Measurements from ENCODE around the gene MT1A.
"Not testable (repeated sequence)": the region's sequence is repeated elsewhere in the genome, so short reads cannot be mapped to it uniquely, and the experiment has no call there.

The MT1A gene

GRCh38 chr16:56657555-56658326 lies 19.3 kb downstream of the MT1A start, which contains the start of gene MT1F:
TSS of gene MT1F (plus strand) at chr16:56657959. CDS start at chr16:56658059, 100 bp downstream.
- Mint-ChIP-seq H3K9me3 (no peaks in the 10 kb centered on the region), H3K4me1 (peaks cover 29% of the 10 kb centered on the region), H3K27ac (ENCODE audit: low read depth) (peak within 1 kb of the TSS; percentile 95), H3K4me3 (peak within 1 kb of the TSS; percentile 91), H3K27me3 (no peaks in the 10 kb centered on the region), H3K36me3 (ENCODE audit: insufficient read depth) (peaks cover 3% of the 10 kb centered on the region)
- peak; percentile 33 to 38 for DNase-seq (ENCODE audit: low spot score in 2 of 2)
- ATAC-seq (replicated peaks; ENCODE audit: extremely low read depth, poor library complexity, severe bottlenecking) = peak; percentile 68

- Mint-ChIP-seq H3K27me3 (no peaks in the 10 kb centered on the region), H3K36me3 (ENCODE audit: insufficient read depth) (peaks cover 3% of the 10 kb centered on the region), H3K4me3 (peak overlapping the region; percentile 91), H3K9me3 (no peaks in the 10 kb centered on the region), H3K27ac (ENCODE audit: low read depth) (peak overlapping the region; percentile 95), H3K4me1 (peaks cover 34% of the 10 kb centered on the region)
- DNase-seq (ENCODE audit: low spot score in 2 of 2) = no peak
- ATAC-seq (replicated peaks; ENCODE audit: extremely low read depth, poor library complexity, severe bottlenecking) = no peak
These were observed 19.9 kb downstream of the MT1A start for GRCh38 chr16:56658327-56658875.

GRCh38 chr16:56662357-56663354 lies 24.2 kb downstream of the MT1A start:
- Mint-ChIP-seq H3K36me3 (ENCODE audit: insufficient read depth) (peaks cover 9% of the 10 kb centered on the region), H3K9me3 (no peaks in the 10 kb centered on the region), H3K27me3 (peaks cover 14% of the 10 kb centered on the region), H3K4me3 (peak overlapping the region; percentile 85), H3K4me1 (peaks cover 36% of the 10 kb centered on the region), H3K27ac (ENCODE audit: low read depth) (peak overlapping the region; percentile 84)
- DNase-seq (ENCODE audit: low spot score in 2 of 2) (no peak), ATAC-seq (replicated peaks; ENCODE audit: extremely low read depth, poor library complexity, severe bottlenecking) (peak; percentile 55)

- Mint-ChIP-seq H3K4me3 (no peak overlapping the region), H3K27ac (ENCODE audit: low read depth) (no peak overlapping the region), H3K36me3 (ENCODE audit: insufficient read depth) (peaks cover 6% of the 10 kb centered on the region), H3K27me3 (peaks cover 33% of the 10 kb centered on the region), H3K9me3 (no peaks in the 10 kb centered on the region), H3K4me1 (peaks cover 31% of the 10 kb centered on the region)
- ATAC-seq (replicated peaks; ENCODE audit: extremely low read depth, poor library complexity, severe bottlenecking) = no peak
- DNase-seq (ENCODE audit: low spot score in 2 of 2) = no peak
These were observed 26.0 kb downstream of the MT1A start for GRCh38 chr16:56664506-56664905.

- ATAC-seq (replicated peaks; ENCODE audit: extremely low read depth, poor library complexity, severe bottlenecking); H3K36me3 Mint-ChIP-seq (ENCODE audit: insufficient read depth); DNase-seq (ENCODE audit: low spot score in 2 of 2); H3K4me3 Mint-ChIP-seq; H3K9me3 Mint-ChIP-seq; H3K27ac Mint-ChIP-seq (ENCODE audit: low read depth): not testable (repeated sequence)
- Mint-ChIP-seq H3K27me3 (peaks cover 44% of the 10 kb centered on the region), H3K4me1 (peaks cover 34% of the 10 kb centered on the region)
These were observed 27.1 kb downstream of the MT1A start for GRCh38 chr16:56665286-56666261.

GRCh38 chr16:56667581-56668571 lies 29.4 kb downstream of the MT1A start, which contains the start of gene MT1G:
TSS of gene MT1G (minus strand) at chr16:56668065. CDS start at chr16:56667993, 72 bp downstream.
- H3K36me3 Mint-ChIP-seq (ENCODE audit: insufficient read depth) = peaks cover 6% of the 10 kb centered on the region
- DNase-seq (ENCODE audit: low spot score in 2 of 2) (no peak), ATAC-seq (replicated peaks; ENCODE audit: extremely low read depth, poor library complexity, severe bottlenecking) (peak; percentile 49)

GRCh38 chr16:56669005-56669839 lies 30.8 kb downstream of the MT1A start, which contains the start of gene MT1H:
TSS of gene MT1H (plus strand) at chr16:56669814. CDS start at chr16:56669885, 71 bp downstream.
- no peak for DNase-seq (ENCODE audit: low spot score in 2 of 2)

More at GRCh38 chr16:56667581-56668571, 29.4 kb downstream of the MT1A start, which contains the start of gene MT1G:
- peaks cover 67% of the 10 kb centered on the region for H3K27me3 Mint-ChIP-seq
- no peak within 1 kb of the TSS for H3K27ac Mint-ChIP-seq (ENCODE audit: low read depth)
- H3K9me3 Mint-ChIP-seq = no peaks in the 10 kb centered on the region
- H3K4me3 Mint-ChIP-seq = peak within 1 kb of the TSS; percentile 2
- peaks cover 17% of the 10 kb centered on the region for H3K4me1 Mint-ChIP-seq

GRCh38 chr16:56669840-56670619 lies 31.6 kb downstream of the MT1A start:
- DNase-seq (ENCODE audit: low spot score in 2 of 2) (no peak), ATAC-seq (replicated peaks; ENCODE audit: extremely low read depth, poor library complexity, severe bottlenecking) (no peak)
- Mint-ChIP-seq H3K36me3 (ENCODE audit: insufficient read depth) (peaks cover 3% of the 10 kb centered on the region), H3K27me3 (peaks cover 88% of the 10 kb centered on the region), H3K27ac (ENCODE audit: low read depth) (no peak overlapping the region), H3K4me1 (peaks cover 11% of the 10 kb centered on the region), H3K9me3 (no peaks in the 10 kb centered on the region), H3K4me3 (no peak overlapping the region)

More at GRCh38 chr16:56669005-56669839, 30.8 kb downstream of the MT1A start, which contains the start of gene MT1H:
- peaks cover 6% of the 10 kb centered on the region for H3K36me3 Mint-ChIP-seq (ENCODE audit: insufficient read depth)
- H3K4me3 Mint-ChIP-seq = no peak within 1 kb of the TSS
- no peaks in the 10 kb centered on the region for H3K9me3 Mint-ChIP-seq
- peaks cover 80% of the 10 kb centered on the region for H3K27me3 Mint-ChIP-seq
- H3K4me1 Mint-ChIP-seq = peaks cover 11% of the 10 kb centered on the region
- no peak within 1 kb of the TSS for H3K27ac Mint-ChIP-seq (ENCODE audit: low read depth)
- ATAC-seq (replicated peaks; ENCODE audit: extremely low read depth, poor library complexity, severe bottlenecking) = no peak

- peaks cover 94% of the 10 kb centered on the region for H3K27me3 Mint-ChIP-seq
- no peaks in the 10 kb centered on the region for H3K9me3 Mint-ChIP-seq
- H3K4me3 Mint-ChIP-seq = no peak overlapping the region
- no peak for DNase-seq (ENCODE audit: low spot score in 2 of 2)
- ATAC-seq (replicated peaks; ENCODE audit: extremely low read depth, poor library complexity, severe bottlenecking) = no peak
- no peak overlapping the region for H3K27ac Mint-ChIP-seq (ENCODE audit: low read depth)
- H3K4me1 Mint-ChIP-seq = peaks cover 16% of the 10 kb centered on the region
- peaks cover 2% of the 10 kb centered on the region for H3K36me3 Mint-ChIP-seq (ENCODE audit: insufficient read depth)
These were observed 32.1 kb downstream of the MT1A start for GRCh38 chr16:56670620-56670934.
